Thyroid gland (tissue), 4 donors: ENCODE data around the gene JMY.

ENCODE experiments used
- POLR2A ChIP-seq, 2 donors: fragments of 450-650 bp; IDR thresholded peaks; one replicate each; pipeline ENCODE4 v1.6.1; 2017; ENCODE audit warnings: antibody characterized with exemption in 2 of 2, mild to moderate bottlenecking in 2 of 2, moderate library complexity in 1 of 2
- TF ChIP-seq, protein P1 (sequence below), 6 experiments: fragments of 200-600 bp in 3 of 6; fragments of 450-650 bp in 3 of 6; sonication (generic) in 3 of 6; IDR thresholded peaks; one replicate each; pipeline ENCODE4 v1.5.1; 2016 to 2019; ENCODE audit warnings: antibody characterized with exemption in 6 of 6, mild to moderate bottlenecking in 2 of 6, inconsistent platforms in 1 of 6, moderate library complexity in 1 of 6

DNA sequence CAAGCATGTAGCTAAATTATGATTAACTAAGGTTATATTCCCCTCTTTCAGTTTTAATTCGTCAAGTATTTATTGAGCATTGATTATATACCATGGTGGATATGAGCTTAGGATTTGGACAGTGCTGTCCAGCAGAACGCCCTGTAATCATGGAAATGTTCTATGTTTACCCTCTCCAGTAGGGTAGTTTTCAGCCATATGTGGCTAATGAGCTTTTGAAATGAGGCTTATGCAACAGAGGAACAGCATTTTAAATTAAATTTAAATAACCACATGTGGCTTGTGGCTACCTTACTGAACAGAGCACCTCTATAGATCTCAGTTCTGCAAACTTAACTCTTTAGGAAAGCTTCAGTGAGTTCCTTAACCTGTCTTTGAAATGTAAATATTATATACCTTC, 59.1 kb downstream of the JMY start:
- TF ChIP-seq, protein P1, sequence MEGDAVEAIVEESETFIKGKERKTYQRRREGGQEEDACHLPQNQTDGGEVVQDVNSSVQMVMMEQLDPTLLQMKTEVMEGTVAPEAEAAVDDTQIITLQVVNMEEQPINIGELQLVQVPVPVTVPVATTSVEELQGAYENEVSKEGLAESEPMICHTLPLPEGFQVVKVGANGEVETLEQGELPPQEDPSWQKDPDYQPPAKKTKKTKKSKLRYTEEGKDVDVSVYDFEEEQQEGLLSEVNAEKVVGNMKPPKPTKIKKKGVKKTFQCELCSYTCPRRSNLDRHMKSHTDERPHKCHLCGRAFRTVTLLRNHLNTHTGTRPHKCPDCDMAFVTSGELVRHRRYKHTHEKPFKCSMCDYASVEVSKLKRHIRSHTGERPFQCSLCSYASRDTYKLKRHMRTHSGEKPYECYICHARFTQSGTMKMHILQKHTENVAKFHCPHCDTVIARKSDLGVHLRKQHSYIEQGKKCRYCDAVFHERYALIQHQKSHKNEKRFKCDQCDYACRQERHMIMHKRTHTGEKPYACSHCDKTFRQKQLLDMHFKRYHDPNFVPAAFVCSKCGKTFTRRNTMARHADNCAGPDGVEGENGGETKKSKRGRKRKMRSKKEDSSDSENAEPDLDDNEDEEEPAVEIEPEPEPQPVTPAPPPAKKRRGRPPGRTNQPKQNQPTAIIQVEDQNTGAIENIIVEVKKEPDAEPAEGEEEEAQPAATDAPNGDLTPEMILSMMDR (IDR thresholded peaks at IDR 0.05) = no peak
- TF ChIP-seq POLR2A (IDR thresholded peaks at IDR 0.05) = no peak
